NK-92 (cell line): ENCODE results near the gene SAMD3.
"Not testable (repeated sequence)": the region's sequence is repeated elsewhere in the genome, so short reads cannot be mapped to it uniquely, and the experiment has no call there.

Experiments used
- DNase-seq: peaks from one replicate; lab custom pipeline; 2025; ENCODE audit not compliant: unreplicated experiment; lab: John Stamatoyannopoulos, UW

Gene SAMD3

DNA sequence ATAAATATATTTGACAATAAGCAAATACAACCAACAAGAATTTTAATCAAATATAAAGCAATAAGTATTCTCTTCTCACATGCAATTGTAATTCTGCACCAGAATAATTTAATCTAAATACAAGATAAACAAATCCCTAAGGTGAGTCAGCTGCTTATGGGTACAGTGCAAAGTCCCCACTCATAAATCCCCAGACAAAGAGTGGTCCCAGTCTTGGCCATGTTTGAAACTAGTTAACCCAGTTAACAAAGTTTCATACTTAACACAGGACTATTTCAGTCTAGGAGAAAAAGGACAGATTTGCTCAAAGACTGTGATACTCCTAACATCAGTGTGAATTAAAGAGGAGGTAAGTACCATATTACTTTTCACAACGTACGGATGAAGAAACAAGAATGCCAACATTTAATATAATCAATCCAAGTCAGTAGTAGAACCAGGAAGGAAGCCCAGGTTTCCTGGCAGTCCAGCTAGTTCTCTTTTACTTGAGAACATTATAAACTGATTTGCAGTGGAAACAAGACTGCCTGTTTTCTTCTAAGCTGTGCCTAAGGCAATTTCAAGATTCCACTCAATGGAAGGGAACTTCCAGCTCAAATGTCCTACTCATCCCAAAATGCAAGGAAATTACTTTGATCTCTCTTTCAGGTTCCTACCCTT is 10.4 kb downstream of the SAMD3 start:
- no peak for DNase-seq

DNA sequence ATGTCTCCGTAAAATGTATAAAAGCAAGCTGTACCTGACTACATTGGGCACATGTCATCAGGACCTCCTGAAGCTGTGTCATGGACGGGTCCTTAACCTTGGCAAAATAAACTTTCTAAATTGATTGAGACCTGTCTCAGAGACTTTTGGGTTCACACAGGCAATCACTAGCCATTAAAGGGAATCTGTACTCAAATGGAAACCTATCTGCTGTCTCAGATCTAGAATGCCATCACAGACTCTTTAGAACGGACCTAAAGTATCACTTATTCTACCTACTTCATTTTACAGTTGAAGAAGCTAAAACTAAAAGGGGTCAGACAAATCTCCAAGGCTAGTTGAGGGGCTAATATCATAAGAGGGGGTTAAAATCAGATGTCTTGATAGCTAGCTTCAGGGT is 11.1 kb downstream of the SAMD3 start:
- DNase-seq = no peak

DNA sequence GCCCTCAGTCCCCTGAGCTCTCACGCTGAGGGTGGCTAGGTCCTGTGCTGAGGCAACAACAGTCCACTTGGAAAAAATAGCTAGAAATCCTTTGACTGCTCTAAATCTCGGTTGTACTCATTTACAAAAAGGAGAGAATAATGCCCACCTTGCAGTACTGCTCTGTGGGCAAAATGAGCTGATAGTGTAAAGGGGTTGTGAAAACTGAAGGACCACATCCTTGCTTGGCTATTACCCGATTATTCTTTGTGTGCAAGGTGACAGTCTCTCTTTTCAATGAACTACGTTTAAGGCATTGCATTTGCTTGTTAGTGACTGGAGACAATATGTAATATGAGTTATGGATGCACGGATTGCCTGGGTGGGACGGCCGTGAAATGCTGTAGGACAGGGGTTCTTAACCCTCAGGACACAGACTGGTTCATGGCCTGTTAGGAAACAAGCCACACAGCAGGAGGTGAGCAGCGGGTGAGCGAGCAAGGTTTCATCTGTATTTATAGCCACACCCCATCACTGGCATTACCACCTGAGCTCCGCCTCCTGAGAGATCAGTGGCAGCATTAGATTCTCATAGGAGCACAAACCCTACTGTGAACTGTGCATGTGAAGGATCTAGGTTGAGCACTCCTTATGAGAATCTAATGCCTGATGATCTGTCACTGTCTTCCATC is 14.6 kb downstream of the SAMD3 start:
- no peak for DNase-seq

DNA sequence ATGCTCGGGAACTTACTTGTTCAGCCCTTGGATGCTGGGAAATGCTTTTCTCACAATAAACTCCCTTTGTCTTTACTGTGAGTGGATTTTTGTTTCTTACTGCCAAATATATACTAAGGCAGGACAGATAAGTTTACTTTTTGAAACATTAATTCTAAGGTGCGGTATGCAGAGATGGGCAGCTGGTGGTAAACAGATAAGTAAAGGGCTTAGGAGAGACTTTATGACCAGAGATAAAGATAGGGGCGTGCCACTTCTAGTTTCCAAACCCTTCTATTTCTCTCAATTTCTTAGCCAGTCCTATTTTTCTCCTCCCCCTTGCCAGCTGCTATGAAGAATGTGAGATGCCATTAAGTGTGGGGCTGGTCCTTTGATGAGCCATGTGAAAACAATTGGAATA is 16.3 kb downstream of the SAMD3 start:
- DNase-seq = no peak

DNA sequence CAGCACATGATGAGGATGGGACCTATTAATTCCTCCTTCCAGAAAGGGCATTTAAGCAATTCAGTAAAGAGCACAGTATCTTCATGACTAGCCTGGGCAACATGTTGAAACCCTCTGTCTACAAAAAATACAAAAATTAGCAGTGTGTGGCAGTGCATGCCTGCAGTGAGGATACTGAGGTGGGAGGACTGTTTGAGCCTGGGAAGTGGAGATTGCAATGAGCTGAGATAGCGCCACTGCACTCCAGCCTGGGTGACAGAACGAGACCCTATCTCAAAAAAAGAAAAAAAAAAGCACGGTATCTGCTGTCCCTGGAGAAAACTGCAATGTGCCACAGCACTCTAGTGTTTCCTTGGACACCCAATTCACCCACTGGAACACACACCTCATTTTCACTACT is 18.4 kb downstream of the SAMD3 start:
- DNase-seq = no peak

DNA sequence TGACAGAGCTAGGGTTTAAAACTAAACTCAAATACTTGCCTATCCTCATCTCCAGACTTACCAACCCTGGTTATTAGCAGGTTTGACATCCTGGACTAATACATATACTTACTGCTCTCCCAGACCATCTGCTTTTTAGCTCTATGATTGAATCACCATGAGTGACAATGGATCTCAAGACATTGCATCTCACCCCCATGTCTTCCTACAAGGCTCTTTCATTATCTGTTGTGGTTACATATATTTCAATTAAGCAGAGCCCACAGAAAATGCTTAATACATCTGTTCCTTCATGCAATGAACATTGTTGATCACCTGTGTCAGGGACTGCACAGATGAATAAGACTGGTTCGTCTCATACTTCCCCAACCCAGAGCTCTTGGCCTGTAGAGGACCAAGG is 19.4 kb downstream of the SAMD3 start:
- no peak for DNase-seq

DNA sequence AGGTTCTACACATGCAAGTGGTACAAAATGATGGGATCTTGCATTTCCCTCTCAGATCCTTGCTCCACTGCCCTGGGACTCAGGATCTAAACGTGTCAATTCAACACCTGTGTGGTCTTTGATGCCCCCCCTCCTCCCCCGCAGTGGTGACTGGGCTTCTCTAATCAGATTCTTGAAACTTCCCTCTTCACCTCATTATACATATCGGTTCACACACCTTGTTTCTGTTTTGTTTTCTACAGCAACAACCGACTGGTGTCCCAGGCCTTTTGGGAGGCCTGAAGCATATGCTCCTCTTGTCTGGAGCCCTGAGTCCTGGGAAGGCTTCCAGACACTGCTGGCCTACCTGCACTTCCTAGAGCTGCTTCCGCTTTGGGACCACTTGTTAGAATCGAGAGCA is 20.0 kb downstream of the SAMD3 start:
- DNase-seq = no peak

DNA sequence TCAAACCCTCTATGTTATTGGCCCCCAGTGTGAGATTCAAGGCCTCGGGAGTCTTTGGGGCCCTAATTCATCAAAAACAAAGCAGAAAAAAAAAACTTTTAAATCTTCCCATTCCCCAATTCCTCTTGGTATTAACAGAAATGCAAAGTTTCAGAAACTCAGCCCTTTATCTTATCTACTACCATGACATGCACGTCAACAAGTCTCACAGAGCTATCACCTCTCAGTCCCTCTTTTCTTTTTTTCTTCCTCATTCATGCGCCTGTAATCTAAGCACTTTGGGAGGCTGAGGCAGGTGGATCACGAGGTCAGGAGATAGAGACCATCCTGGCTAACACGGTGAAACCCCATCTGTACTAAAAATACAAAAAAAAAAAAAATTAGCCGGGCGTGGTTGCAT is 22.7 kb downstream of the SAMD3 start:
- no peak for DNase-seq

DNA sequence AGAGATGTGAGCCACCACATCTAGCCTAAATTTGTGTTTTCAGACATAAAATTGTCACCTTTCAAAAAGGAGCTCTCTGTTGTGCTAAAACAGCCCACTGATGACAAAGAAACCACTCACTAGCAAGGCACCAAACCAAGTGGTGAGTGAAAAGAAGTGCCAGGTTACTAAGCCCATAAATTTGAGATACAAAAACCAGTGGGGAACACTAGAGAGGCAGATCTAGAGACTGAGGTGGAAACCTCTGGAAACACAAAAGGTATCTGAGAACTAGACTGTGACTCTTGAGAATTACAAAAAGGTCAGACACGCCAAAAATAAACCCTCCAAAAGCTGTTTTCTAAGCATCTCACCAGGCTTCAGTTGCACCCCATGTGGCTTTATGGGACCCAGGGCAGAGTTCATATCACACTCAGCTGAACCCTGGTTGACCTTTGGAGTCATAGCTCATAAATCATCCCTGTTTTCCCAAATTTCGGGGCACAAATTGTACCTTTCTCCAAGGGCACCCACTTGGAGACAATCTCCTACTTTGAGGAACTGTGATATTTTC is 24.2 kb downstream of the SAMD3 start:
- DNase-seq = no peak

DNA sequence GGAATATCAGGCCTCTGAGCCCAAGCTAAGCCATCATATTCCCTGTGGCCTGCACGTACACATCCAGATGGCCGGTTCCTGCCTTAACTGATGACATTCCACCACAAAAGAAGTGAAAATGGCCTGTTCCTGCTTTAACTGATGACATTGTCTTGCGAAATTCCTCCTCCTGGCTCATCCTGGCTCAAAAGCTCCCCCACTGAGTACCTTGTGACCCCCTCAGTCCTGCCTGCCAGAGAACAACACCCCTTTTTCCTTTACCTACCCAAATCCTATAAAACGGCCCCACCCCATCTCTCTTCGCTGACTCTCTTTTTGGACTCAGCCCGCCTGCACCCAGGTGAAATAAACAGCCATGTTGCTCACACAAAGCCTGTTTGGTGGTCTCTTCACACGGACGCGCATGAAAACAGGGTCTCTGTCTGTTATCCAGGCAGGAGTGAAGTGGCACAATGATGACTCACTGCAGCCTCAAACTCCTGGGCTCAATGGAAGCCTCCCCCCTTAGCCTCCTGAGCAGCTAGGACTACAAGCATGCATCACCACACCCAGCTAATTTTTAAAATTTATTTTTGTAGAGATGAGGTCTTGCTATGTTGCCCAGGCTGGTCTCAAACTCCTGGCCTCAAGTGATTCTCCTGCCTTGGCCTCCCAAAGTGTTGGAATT is 24.8 kb downstream of the SAMD3 start:
- not testable (repeated sequence) for DNase-seq

DNA sequence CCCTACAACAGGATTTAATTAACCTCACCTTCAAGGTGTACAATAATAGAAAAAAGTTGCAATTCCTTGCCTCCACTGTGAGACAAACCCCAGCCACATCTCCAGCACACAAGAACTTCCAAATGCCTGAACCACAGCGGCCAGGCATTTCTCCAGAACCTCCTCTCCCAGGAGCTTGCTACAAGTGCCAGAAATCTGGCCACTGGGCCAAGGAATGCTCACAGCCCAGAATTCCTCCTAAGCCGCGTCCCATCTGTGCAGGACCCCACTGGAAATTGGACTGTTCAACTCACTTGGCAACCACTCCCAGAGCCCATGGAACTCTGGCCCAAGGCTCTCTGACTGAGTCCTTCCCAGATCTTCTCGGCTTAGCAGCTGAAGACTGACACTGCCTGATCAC is 28.3 kb downstream of the SAMD3 start:
- DNase-seq = not testable (repeated sequence)

DNA sequence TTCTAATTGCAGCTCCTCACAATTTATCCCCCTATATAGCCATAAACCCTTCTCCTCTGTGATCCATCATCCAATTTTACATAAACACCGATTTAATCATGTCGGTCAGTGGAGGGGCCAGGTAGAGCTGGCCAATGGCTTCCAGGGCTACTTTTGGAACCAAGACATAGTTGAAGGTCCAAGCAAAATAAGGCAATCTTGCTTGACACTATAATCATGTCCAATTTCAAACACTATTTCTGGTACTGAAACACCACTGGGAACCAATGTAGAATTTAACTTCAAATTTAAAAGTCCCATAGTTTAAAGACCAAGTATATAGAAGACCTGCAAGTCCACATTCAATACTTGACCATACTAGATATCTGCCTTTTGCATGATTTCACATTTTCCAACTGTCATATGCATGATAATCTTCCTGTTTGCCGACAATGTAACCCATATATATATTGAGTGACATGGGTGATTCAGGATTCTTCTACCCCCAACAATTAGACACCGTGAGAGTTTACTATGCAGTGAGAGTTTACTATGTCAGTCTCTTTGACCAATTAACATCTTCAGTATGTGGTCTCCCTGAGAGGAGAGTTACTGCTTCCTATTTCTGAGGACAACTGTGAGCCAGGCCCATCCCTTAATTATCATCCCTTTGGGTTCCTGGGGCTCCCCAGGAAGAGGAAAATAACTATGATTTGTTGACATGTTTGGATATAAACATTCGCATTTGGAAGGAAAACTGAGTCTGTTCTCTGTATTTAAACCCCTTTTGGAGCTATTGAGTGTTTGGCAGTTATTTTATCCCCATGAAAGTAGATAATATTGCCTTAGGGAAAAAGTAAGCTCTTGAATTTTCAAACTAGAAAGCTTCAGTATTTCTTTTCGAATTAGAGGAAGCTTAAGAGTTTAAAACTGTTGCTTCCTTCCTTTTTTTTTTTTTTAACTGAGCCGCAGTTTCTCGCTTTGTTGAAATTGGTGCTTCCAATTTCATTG is 31.8 kb downstream of the SAMD3 start:
- DNase-seq = no peak

DNA sequence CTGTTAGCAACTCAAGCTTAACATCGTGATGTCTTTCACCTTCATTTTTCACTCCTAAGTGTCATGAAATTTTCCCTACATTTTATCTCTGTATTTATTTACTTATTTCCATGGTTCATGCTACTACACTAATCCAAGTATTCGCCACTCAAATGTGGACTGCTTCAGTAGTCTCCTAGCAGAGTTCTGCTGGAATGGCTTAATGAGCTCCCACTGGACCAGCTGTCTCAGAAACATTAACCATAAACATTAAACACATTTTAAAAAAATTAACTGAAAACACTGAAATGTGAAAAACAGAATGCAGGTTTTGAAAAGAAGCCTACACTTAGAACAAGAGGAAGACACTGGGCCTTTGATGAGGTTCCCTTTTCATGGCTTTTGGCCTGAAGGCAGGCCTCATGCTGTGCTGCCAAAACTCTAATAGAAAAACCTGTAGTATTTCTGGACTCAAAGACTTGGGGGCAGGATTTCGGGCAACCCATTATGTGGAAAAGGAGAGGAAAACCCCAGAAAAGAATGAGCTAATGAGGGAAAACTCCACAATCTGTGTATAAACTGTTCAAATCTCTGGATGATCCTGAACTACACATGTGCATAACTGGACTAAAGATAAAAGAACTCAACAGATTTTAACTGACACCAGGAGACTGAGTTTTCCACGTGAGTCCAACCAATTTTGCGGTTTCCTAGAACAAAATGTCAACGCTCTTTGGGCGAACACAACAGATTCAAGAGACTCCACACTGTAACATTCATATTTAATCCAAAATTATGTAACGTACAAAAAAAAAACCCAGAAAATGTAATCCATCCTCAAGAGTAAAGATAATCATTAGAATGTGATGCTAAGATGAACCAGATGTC is 33.0 kb downstream of the SAMD3 start:
- no peak for DNase-seq

DNA sequence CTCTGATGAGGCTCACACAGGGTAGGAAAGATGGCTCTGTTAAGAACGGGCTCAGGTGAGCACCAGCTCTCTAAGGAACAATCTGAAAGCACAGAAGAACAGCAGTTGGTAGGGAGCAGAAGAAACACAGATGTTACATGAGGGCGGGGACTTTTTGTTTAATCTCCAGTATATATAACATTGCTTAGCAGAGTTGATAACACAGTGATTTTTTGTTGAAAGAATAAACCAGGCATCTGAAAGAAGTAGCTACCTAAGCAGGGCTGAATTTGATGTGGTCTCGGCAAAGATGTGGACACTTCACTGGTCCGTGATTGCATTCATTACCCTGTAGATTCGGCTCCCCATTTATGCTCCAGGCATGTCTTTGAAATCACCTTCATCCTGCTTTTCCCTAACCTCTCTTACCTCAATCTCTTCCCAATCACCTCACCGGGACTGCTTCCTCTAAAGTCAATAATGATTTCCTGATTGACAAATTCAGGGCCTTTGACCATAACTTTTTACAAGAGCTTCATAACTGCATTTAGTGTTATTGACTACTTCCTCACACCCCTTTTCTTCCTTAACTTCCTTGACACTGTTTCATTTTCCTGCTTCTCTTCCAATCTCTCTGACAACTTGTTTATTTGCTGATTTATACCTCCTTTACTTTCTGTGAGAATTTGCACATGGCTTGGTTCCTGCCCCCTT is 34.4 kb downstream of the SAMD3 start:
- DNase-seq = no peak

DNA sequence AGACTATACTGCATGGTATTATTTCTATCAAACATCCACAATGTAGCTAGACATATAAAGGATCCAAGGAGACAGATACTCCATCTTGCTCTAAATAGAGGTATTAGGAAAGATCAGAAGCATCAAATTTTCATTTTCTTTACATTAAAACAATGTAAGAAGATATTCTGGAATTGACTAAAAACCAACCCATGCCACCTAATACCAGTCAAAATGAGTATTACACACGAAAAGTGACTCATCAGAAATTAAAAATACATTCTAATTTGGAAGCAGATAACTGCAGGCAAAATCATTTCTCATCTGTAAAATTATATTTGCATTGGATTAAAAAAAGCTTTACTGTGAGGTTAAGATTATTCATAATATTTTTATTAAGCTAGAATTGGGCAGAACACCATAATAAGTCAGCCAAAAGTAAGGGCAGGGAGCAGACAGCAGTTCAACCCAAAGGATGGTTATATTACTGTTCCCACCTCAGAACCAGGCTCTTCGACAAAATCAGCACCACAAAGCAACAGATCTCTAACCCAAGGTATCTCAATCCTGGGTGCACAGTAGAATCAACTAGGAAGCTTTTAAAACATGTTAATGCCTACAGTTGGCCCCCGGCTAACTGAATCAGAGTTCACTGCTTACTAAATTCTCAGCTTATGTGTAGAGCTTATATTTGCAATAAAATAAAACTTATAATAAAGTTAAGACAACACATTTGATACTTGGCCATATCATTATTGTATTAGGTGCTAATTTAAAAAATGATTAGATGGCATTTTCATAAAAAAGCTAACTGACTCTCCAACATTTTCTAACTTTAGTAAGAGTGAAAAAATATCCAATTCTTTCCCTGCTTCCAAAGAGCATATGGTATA is 35.2 kb downstream of the SAMD3 start:
- no peak for DNase-seq

DNA sequence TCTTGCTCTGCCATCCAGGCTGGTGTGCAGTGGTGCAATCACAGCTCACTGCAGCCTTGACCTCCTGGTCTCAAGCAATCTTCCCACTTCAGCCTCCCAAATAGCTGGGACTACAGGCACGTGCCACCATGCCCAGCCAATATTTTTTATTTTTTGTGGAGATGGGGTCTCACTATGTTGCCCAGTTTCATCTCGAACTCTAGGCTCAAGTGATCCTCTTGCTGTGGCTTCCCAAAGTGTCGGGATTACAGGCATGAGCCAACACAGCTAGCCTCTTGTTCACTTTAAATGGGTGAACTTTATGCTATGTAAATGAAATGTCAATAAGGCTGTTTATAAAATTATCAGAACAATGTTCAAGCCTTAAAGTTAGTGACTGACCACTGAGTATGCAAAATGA is 37.1 kb downstream of the SAMD3 start:
- DNase-seq = no peak

DNA sequence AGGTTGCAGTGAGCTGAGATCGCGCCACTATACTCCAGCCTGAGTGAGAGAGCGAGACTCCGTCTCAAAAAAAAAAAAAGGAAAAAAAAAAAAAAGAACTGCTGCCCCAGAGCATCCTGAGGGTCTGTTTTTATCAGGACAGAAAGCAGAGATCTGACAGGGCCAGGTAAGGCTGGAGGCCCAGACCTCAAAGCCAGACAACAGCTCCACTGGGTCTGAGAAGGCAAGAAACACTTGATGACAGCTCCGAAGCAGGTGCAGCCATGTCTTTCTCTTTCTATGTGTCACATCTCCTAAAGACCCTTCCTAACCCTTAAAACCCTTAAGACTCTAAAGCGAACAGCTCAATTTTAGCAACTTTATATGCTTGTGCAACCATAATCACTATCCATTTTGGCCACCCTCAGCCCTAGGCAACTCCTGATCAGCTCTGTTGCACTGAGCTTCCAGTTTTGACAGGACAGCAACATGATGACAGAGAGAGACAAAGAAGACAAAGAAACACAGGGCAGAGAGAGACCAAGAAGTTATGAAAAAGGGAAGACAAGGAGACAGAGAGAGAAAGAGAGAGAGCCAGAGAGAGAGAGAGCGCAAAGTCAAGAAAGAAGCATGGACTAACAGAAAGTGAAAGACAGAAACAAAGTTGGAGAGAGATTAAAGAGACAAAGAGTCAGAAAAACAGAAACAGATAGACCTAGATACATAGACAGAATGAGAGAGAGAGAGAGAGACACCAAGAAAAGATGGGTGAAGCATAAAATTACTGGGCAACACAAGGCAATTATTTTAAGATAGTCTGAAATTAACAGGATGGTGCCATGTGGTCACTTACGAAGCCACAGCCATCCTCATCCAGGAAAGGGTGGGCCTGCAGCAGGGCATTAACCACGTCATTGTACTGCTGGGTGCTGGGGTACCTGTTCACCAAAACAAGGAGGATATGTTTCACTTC is 39.2 kb downstream of the SAMD3 start:
- no peak for DNase-seq
